GM21367 (cell line): Measurements from ENCODE around the gene TGFB1I1.

Experiments
- ATAC-seq: cut with Tn5 transposase; IDR thresholded peaks from one replicate; pipeline ENCODE4 v1.9.1; 2021; ENCODE audit not compliant: unreplicated experiment

Gene TGFB1I1

GRCh38 chr16:31451681-31452351 lies 20.1 kb upstream of the TGFB1I1 start:
- ATAC-seq: no peak

DNA sequence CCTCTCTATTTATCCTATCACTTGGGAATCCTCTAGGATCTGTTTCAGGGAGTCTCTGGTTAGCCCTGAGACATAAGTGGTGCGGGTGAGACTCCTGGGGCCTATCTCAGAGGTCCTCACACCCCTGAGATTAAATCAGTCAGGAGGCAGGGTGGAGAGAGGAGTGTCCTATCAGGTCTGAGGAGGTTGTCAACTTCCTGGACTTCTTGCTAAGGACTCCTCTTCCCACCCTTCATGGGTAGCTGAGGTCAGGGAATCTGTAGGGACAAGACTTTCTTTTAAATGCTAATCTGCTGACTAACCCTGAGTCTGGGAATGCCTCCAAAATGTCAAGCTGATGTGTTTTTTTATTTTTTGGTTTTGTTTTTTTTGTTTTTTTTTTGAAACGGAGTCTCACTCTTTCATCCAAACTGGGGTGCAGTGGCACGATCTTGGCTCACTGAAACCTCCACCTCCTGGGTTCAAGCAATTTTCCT lies 19.3 kb upstream of the TGFB1I1 start:
- no peak for ATAC-seq

DNA sequence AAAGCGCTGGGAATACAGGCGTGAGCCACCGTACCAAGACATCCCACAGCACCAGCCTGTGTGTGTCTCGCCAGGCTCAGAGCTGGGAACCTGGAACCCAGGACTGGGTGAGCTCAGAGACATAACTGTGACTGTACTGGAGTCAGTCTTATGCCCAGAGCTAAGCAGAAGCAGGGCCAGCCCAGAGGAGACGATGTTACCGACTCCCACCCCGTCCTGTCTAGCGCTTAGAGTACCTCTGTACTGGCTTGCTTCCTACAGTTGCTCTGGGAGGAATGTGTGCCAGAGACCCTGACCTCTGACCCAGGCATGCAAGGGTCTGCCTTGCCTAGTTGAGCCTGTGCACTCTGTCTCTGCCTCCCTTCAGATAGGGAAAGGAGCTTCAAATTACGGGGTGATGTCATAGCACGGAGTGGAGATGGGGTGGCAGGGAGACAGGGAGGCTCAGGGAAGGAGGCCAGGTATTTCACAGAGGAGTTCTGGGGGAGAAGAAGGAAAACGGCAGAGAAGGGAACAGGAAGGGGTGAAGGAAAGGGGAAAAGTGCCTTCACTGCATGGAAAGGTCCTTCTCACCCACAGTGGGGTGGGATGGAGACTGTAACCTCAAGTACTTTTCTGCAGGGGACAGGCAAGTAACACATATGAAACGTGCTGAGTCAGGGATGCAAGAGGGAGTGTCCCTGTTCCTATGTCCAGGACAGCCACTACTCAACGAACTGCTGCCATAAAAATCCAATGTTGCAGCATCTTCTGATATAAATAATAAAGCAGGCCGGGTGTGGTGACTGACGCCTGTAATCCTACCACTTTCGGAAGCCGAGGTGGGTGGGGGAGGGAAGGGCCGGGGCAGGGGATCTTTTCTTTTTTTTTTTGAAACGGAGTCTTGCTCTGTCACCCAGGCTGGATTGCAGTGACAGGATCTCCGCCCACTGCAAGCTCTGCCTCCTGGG lies 18.4 kb upstream of the TGFB1I1 start:
- ATAC-seq: no peak

- ATAC-seq: no peak
Measured at GRCh38 chr16:31455601-31456314, 16.2 kb upstream of the TGFB1I1 start.

DNA sequence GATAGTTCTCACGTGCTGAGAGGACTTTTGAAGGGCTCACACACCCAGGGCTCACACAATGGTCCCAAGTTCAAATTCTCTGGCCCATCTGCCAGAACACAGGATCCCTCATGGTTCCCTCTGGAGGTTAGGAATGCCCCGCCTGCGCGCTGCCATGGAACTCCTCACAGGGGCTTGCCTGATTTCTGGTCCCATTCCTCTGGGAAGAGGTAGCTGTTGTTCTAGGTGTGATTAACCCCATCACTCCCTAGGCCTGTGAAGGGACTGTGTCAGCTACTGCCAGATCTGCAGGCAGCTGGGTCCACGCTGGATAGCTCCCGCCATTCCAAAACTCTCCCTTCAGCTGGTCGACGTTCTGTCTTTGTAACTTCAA lies 15.0 kb upstream of the TGFB1I1 start:
- no peak for ATAC-seq

DNA sequence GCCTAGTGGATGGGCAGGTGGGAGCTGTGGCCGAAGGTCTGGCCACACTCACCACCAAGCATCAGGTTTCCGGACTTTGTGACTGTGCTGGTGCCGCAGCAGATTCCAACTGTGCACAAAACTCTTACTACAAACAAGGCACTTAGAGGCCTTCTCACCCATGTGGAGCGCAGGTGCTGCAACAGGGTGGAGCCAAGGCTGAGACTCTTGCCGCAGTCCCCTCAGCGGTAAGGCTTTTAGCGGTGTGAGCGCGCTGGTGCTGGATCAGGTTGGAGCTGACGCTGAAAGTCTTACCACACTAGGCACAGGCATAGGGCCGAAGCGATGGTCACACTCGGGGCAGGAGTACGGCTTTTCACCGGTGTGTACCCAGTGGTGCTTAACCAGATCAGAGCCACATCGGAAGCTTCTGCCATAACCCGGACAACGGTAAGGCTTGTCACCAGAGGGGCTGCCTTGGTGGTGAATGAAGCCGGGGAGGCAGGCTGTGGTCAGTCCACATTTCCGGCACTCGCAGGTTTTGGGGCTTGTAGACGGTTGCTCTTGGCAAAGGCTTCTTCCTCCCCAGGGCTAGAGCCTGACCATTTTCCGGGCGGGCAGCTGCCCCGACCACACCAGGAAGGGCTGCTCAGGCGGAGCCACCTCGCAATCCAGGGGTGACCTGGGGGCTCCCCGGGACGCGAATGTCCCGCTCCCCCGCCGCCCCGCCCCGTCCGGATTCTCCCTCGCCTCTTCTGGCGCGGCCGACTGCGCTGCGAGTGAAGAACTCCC lies 13.7 kb upstream of the TGFB1I1 start:
- peak; percentile 8 for ATAC-seq

DNA sequence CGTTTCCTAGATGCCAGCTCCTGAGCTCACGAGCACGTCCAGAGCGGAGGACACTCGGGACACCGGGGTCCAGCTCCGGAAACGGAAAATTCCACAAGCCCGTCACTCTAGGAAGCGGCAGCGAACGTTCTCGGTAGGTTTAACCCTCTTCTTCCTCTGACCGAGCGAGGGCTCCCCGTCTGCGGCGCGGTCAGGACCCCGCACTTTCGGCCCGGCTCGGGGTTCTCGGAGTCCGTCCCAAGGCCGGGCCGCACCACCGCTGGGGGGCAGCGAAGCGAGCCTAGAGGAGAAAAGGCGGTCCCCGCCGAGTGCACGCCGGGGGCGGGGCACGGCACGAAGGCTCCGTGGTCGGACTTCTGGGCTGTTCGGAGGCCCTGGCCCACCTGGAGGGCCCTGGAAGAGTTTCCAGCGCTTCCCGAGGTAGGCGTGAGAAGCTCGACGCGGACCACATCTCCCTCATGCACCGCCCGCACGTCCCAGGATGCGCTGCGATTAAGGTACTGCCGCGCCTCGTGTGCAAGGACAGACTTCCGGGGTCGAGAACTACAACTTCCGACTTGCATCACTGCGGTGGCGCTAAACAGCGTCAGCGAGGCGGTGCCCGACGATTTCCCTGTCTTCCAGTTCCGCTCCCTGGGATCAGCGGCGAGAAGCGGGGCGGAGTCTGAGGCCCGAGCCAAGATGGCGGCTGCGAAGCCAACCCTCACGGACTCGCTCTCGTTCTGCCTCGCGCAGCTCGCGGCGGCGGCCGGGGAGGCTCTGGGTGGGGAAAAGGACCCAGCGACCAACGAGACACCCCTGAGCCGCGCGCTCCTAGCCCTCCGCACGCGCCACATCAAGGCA lies 12.9 kb upstream of the TGFB1I1 start, which contains the start of gene ARMC5:
Gene ARMC5, plus strand, starts transcription at position 658 of the 843 bp plus-strand sequence. Its CDS starts 24 bp downstream, at position 682.
- ATAC-seq: peak; percentile 57

GRCh38 chr16:31459687-31460581 lies 12.0 kb upstream of the TGFB1I1 start:
- ATAC-seq: peak; percentile 63

GRCh38 chr16:31460582-31461002 lies 11.4 kb upstream of the TGFB1I1 start:
- no peak for ATAC-seq

DNA sequence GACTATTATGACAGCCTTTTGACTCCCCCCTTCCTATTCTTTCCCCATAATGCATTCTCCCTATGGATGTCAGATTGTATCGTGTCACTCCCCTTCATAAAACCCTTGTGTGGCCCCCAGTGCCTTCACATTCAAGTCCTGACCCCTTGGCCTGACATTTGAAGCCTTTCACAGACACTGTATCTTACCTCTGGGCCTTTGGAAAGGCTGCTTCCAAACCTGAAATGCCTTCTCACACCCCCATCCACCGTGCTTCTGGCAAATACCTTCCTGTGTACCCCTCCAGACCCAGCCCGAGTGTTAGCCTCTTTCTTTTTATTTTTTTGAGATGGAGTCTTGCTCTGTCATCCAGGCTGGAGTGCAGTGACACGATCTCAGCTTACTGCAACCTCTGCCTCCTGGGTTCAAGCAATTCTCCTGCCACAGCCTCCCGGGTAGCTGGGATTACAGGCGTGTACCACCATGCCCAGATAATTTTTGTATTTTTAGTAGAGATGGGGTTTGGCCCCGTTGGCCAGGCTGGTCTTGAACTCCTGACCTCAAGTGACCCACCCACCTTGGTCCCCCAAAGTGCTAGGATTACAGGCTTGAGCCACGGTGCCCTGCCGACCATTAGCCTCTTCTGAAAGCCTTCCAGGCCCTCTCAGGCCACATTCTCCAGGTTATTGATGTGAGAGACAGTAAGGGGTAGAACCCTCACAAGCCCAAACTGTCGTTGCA lies 10.6 kb upstream of the TGFB1I1 start:
- ATAC-seq: no peak

- no peak for ATAC-seq
Measured at GRCh38 chr16:31461921-31462804, 9.8 kb upstream of the TGFB1I1 start.

- no peak for ATAC-seq
Measured at GRCh38 chr16:31464348-31464769, 7.6 kb upstream of the TGFB1I1 start.

- ATAC-seq: no peak
Measured at GRCh38 chr16:31464781-31465260, 7.1 kb upstream of the TGFB1I1 start.

DNA sequence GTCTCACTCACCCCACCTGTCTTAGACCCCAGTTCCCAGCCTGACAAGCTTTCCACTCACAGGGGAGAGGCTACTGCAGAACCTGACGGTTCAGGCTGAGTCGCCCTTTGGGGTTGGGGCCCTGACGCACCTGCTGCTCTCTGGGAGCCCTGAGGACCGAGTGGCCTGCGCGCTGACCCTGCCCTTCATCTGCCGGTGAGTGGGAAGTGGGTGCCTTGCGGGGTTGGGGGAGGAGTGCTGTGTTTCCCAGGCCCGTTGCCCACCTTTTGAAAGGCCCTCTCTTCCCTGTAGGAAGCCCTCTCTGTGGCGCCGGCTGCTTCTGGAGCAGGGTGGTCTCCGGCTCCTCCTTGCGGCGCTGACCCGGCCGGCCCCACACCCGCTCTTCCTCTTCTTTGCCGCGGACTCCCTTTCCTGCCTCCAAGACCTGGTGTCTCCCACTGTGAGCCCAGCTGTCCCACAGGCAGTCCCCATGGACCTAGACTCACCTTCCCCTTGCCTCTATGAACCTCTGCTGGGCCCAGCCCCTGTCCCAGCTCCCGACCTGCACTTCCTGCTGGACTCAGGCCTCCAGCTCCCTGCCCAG lies 6.1 kb upstream of the TGFB1I1 start:
- ATAC-seq: no peak

GRCh38 chr16:31466381-31466841 lies 5.5 kb upstream of the TGFB1I1 start:
- ATAC-seq: no peak

GRCh38 chr16:31467151-31467773 lies 4.7 kb upstream of the TGFB1I1 start:
- no peak for ATAC-seq
